GM06990 (cell line): ENCODE measurements around the gene PPP2R2C.

Experiments used
- DNase-seq: peaks from one replicate; pipeline ENCODE4 v3.0.0-alpha.2; 2011; ENCODE audit not compliant: insufficient read length; ENCODE audit errors: extremely low read depth
- H3K27me3 ChIP-seq: replicated peaks from 2 replicates; pipeline ENCODE4 v1.6.0; 2011; ENCODE audit warnings: low read length; ENCODE audit not compliant: control insufficient read depth, insufficient read depth
- H3K36me3 ChIP-seq: 2 replicates; pipeline ENCODE4 v1.5.1; 2011; ENCODE audit warnings: low read length; ENCODE audit not compliant: control insufficient read depth, insufficient read depth
- H3K4me3 ChIP-seq: replicated peaks from 2 replicates; pipeline ENCODE4 v1.5.1; 2011; ENCODE audit warnings: low read depth, mild to moderate bottlenecking, control low read depth, low read length
- TF ChIP-seq, protein P1 (sequence below): IDR thresholded peaks from 2 replicates; pipeline ENCODE4 v1.5.1; 2011; ENCODE audit warnings: low read length, control low read depth, mild to moderate bottlenecking, inconsistent platforms; ENCODE audit not compliant: insufficient read depth, poor library complexity, severe bottlenecking

The PPP2R2C gene

DNA sequence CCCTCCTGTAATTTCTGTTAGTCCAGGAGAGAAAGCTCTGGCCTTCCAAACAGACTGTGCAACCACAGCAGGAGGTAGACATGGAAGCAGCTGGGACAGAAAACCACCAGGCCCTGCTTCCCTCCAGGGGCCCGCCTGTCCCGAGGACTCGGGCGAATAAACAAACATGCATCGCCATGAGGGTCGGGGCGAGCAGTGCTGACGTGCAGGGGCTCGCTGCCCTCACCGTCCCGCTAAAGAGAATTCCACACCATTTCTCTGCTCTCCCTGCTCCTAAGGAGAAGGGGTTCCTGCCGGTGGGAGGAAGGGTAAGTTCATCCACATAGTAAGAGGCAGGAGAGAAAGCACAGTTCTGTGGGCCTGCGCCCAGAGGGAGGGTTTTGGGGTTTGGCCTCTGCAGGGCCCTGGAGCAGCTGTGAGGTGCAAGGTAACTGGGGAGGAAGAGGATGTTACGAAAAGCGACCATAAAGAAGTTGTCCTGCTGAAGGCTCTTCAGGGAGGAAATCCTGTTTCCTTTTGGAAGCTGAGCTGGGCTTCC is 147.9 kb downstream of the PPP2R2C start:
- Histone ChIP-seq H3K4me3 (no peak overlapping the region), H3K36me3 (no peaks in the 10 kb centered on the region), H3K27me3 (peaks cover 4% of the 10 kb centered on the region)
- DNase-seq: no peak
- TF ChIP-seq, protein P1, sequence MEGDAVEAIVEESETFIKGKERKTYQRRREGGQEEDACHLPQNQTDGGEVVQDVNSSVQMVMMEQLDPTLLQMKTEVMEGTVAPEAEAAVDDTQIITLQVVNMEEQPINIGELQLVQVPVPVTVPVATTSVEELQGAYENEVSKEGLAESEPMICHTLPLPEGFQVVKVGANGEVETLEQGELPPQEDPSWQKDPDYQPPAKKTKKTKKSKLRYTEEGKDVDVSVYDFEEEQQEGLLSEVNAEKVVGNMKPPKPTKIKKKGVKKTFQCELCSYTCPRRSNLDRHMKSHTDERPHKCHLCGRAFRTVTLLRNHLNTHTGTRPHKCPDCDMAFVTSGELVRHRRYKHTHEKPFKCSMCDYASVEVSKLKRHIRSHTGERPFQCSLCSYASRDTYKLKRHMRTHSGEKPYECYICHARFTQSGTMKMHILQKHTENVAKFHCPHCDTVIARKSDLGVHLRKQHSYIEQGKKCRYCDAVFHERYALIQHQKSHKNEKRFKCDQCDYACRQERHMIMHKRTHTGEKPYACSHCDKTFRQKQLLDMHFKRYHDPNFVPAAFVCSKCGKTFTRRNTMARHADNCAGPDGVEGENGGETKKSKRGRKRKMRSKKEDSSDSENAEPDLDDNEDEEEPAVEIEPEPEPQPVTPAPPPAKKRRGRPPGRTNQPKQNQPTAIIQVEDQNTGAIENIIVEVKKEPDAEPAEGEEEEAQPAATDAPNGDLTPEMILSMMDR: no peak

DNA sequence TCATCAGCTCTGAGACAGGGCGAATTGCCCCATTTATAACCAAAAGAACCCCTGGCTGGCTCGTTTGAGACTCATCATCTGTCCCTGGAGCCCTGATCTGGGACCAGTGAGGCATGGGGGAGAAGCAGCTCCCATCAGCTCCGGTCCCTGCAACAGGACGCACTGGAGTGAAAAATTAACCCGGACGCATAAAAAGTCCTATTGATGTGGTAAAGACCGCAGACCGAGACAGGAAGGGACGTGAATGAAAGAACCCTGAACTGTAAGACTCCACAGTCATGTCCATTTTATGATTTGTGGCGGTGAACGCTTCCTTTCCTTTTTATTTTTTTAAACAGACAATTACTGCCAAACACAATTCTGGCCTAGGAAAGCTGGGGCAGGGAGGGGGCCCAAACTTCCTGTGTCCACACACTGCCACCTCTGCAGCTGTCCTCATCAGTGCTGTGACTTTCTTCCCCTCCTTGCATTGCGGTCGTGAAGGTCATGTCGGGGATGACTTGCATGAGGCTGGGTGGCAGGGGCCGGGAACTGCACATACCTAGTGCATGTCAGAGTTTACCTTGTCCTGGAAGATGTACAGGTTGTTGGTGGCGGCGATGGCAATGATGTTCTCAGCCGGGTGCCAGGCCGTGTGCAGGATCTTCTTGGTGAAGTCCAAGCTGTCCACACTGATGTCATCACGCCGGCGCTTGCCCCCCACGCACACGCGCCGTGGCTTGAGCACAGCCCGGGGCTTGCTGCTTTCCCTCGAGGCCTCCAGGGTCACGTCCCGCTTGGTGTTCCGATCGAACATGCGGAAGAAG is 149.4 kb downstream of the PPP2R2C start:
- H3K4me3 ChIP-seq: no peak overlapping the region
- no peak for DNase-seq
- peaks cover 4% of the 10 kb centered on the region for H3K27me3 ChIP-seq
- TF ChIP-seq, protein P1: no peak
- no peaks in the 10 kb centered on the region for H3K36me3 ChIP-seq

- no peaks in the 10 kb centered on the region for H3K36me3 ChIP-seq
- DNase-seq: no peak
- peaks cover 4% of the 10 kb centered on the region for H3K27me3 ChIP-seq
- TF ChIP-seq, protein P1: no peak
- no peak overlapping the region for H3K4me3 ChIP-seq
Measured at GRCh38 chr4:6322067-6322760, 150.2 kb downstream of the PPP2R2C start.

DNA sequence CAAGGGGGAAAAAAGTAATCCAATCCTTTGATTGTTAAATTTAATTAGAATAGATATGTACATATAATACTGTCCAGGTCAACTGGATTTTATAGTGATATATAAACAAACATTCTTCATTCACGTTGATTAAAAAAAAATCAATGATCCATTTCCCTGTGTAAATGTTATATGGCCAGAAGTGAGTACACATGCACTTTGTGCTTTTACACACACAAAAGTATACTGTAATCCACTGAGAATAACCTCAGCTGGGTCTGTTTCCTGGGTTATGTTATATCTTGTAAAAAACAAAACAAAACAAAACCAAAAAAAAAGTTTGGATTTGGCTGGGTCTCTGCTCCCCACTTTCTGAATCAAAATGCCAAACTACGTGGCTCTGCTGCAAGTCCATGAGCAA is 151.1 kb downstream of the PPP2R2C start:
- Histone ChIP-seq H3K4me3 (no peak overlapping the region), H3K27me3 (peaks cover 4% of the 10 kb centered on the region), H3K36me3 (no peaks in the 10 kb centered on the region)
- TF ChIP-seq, protein P1: no peak
- no peak for DNase-seq

- DNase-seq: no peak
- peaks cover 4% of the 10 kb centered on the region for H3K27me3 ChIP-seq
- no peaks in the 10 kb centered on the region for H3K36me3 ChIP-seq
- H3K4me3 ChIP-seq: no peak overlapping the region
- TF ChIP-seq, protein P1: no peak
Measured at GRCh38 chr4:6320663-6321062, 151.8 kb downstream of the PPP2R2C start.
